DND-41 (cell line): ENCODE results near the gene GNAO1.

Experiments
- ATAC-seq: fragments of 200-7000 bp; cut with Tn5 transposase; 3 replicates; pipeline ENCODE4 v1.9.1; 2021; ENCODE audit warnings: low read depth; ENCODE audit not compliant: insufficient read depth
- DNase-seq: peaks from one replicate; pipeline ENCODE4 v3.0.0-alpha.2; 2020
- H2AFZ ChIP-seq: 2 replicates; pipeline ENCODE4 v1.6.0; 2012; ENCODE audit warnings: low read depth, low read length
- H3K27ac ChIP-seq: 2 replicates; pipeline ENCODE4 v1.5.1; 2012; ENCODE audit warnings: low read length, inconsistent platforms
- H3K27me3 ChIP-seq: fragments of 200-600 bp; sonication (generic); 2 replicates; pipeline ENCODE4 v1.6.0; 2012; ENCODE audit warnings: low read length, mild to moderate bottlenecking, inconsistent platforms; ENCODE audit not compliant: insufficient read depth, poor library complexity
- H3K36me3 ChIP-seq: 2 replicates; pipeline ENCODE4 v1.5.1; 2012; ENCODE audit warnings: low read length, inconsistent platforms; ENCODE audit not compliant: insufficient read depth
- H3K4me1 ChIP-seq: 2 replicates; pipeline ENCODE4 v1.5.1; 2012; ENCODE audit warnings: mild to moderate bottlenecking, low read length; ENCODE audit not compliant: insufficient read depth
- H3K4me2 ChIP-seq: 2 replicates; pipeline ENCODE4 v1.6.0; 2012; ENCODE audit warnings: mild to moderate bottlenecking, moderate library complexity, low read length, inconsistent platforms; ENCODE audit not compliant: insufficient read depth
- H3K4me3 ChIP-seq, 2 experiments: fragments of 200-600 bp in 1 of 2; shearing (Covaris generic) in 1 of 2; 2 replicates each; pipeline ENCODE4 v1.5.1; 2012 to 2016; ENCODE audit warnings: inconsistent platforms in 2 of 2, low read length in 2 of 2, mild to moderate bottlenecking in 2 of 2, low read depth in 1 of 2, moderate library complexity in 1 of 2
- H3K79me2 ChIP-seq: 2 replicates; pipeline ENCODE4 v1.6.0; 2012; ENCODE audit warnings: low read length, inconsistent platforms; ENCODE audit not compliant: insufficient read depth
- H3K9ac ChIP-seq: 2 replicates; pipeline ENCODE4 v1.6.0; 2012; ENCODE audit warnings: low read depth, mild to moderate bottlenecking, inconsistent platforms, low read length, moderate library complexity
- H3K9me3 ChIP-seq: 2 replicates; pipeline ENCODE4 v1.5.1; 2012; ENCODE audit warnings: low read length, moderate library complexity, mild to moderate bottlenecking, inconsistent platforms; ENCODE audit not compliant: insufficient read depth, severe bottlenecking
- H4K20me1 ChIP-seq: 2 replicates; pipeline ENCODE4 v1.6.0; 2012; ENCODE audit warnings: low read length; ENCODE audit not compliant: insufficient read depth
- CTCF ChIP-seq: IDR thresholded peaks from 2 replicates; pipeline ENCODE4 v1.5.1; 2012; ENCODE audit warnings: borderline replicate concordance, low read length, moderate library complexity, mild to moderate bottlenecking; ENCODE audit not compliant: poor library complexity, severe bottlenecking; ENCODE audit errors: extremely low read depth
- EZH2 ChIP-seq: IDR thresholded peaks from 3 replicates; pipeline ENCODE4 v1.6.1; 2012; ENCODE audit warnings: borderline replicate concordance, low read depth, mild to moderate bottlenecking, moderate library complexity, low read length, inconsistent platforms; ENCODE audit not compliant: severe bottlenecking

GNAO1 gene

GRCh38 chr16:56370875-56371659, 179.8 kb downstream of the GNAO1 start:
- TF ChIP-seq CTCF (no peak), EZH2 (no peak)
- H3K4me1 ChIP-seq, result no peaks in the 10 kb centered on the region
- no peaks in the 10 kb centered on the region for H3K9me3 ChIP-seq
- peaks cover 4% of the 10 kb centered on the region; the same call in 1 of the 2 replicates for H3K79me2 ChIP-seq
- ATAC-seq, result no peak
- H3K27me3 ChIP-seq, result no peaks in the 10 kb centered on the region
- no peak overlapping the region for H3K9ac ChIP-seq
- no peak overlapping the region for H3K4me2 ChIP-seq
- H2AFZ ChIP-seq, result no peak overlapping the region
- H3K4me3 ChIP-seq, result no peak overlapping the region
- peaks cover 54% of the 10 kb centered on the region for H3K36me3 ChIP-seq
- DNase-seq, result no peak
- no peaks in the 10 kb centered on the region; the same call in 1 of the 2 replicates for H4K20me1 ChIP-seq
- no peak overlapping the region for H3K27ac ChIP-seq

GRCh38 chr16:56371660-56371937, 180.3 kb downstream of the GNAO1 start:
- Histone ChIP-seq H4K20me1 (no peaks in the 10 kb centered on the region; the same call in 1 of the 2 replicates), H3K4me1 (no peaks in the 10 kb centered on the region), H3K27me3 (no peaks in the 10 kb centered on the region), H3K36me3 (peaks cover 50% of the 10 kb centered on the region), H3K9ac (no peak overlapping the region), H3K79me2 (peaks cover 4% of the 10 kb centered on the region; the same call in 1 of the 2 replicates), H2AFZ (no peak overlapping the region), H3K4me3 (no peak overlapping the region), H3K4me2 (no peak overlapping the region), H3K9me3 (no peaks in the 10 kb centered on the region), H3K27ac (no peak overlapping the region)
- TF ChIP-seq CTCF, result no peak
- no peak for TF ChIP-seq EZH2
- ATAC-seq (no peak), DNase-seq (no peak)

GRCh38 chr16:56372013-56372634, 180.8 kb downstream of the GNAO1 start:
- H3K4me1 ChIP-seq, result no peaks in the 10 kb centered on the region
- no peak for TF ChIP-seq CTCF
- TF ChIP-seq EZH2, result no peak
- peaks cover 45% of the 10 kb centered on the region for H3K36me3 ChIP-seq
- ATAC-seq (peak; percentile 86), DNase-seq (peak; percentile 37)
- peaks cover 4% of the 10 kb centered on the region; the same call in 1 of the 2 replicates for H3K79me2 ChIP-seq
- no peak overlapping the region for H3K9ac ChIP-seq
- H3K27me3 ChIP-seq, result no peaks in the 10 kb centered on the region
- H3K27ac ChIP-seq, result no peak overlapping the region
- H3K4me3 ChIP-seq, result no peak overlapping the region
- H2AFZ ChIP-seq, result no peak overlapping the region
- H4K20me1 ChIP-seq, result no peaks in the 10 kb centered on the region; the same call in 1 of the 2 replicates
- no peaks in the 10 kb centered on the region for H3K9me3 ChIP-seq
- no peak overlapping the region for H3K4me2 ChIP-seq
